ENCODE data around the gene ASB2.

Gene ASB2

DNA sequence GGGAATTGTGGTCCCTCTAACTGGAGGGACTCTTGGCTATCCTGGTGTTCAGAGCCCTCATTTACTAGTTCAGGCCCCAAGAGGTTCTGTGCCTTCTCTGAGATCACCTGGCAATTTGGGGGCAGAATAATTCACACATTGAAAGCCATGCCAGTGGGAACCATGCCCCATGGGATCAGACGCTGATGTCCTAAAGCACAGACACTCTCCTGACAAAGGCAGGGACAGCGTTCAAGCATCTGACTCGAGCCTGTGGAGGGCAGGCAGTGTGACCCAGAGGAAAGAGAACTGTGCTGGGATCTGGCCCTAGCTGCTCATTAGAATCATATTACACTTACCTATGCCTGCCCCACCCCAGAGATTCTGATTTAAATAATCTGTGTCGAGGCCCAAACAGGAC, 2.4 kb upstream of the ASB2 start:
- DNase-seq (ENCODE audit: low read depth): no peak

- DNase-seq (ENCODE audit: low read depth): no peak
These were observed 1.6 kb upstream of the ASB2 start for GRCh38 chr14:93977790-93978581.

GRCh38 chr14:93977171-93977570, 801 bp upstream of the ASB2 start:
- no peak for DNase-seq (ENCODE audit: low read depth)

DNA sequence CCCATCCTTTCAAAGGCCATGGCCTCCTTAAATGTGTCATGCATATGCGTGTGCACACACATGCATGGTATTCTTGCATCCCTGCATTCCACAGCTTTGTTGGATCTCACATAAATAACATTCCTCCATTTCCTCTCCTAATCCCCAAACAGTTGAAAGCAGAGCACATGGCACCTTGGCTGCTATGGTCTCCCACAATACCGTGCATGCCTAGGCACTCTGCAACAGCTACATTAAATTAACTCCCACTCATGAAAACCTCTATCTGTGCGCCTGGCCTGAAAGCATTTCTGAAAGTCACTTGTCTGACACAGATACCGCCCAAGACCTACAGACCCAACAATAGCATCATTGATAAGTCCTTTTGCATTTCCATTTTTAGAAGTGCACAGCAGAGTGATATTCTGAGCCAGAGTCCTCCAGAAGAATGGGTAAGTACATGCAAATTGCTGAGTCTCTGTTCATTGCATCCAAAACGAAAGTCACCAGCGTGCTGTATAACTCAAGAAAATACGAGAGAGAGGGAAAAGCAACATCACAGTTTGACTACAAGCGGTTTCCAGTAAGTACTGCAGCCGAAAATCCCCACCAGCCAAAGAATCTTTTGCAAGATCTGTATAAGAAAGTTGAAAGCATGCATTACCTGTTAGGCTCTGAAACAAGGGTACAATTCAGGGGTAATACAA, 436 bp downstream of the ASB2 start:
- no peak for DNase-seq (ENCODE audit: low read depth)

GRCh38 chr14:93974833-93975232, 1.5 kb downstream of the ASB2 start:
- no peak for DNase-seq (ENCODE audit: low read depth)

GRCh38 chr14:93974299-93974698, 2.1 kb downstream of the ASB2 start:
- DNase-seq (ENCODE audit: low read depth): no peak

- DNase-seq (ENCODE audit: low read depth): no peak
These were observed 2.8 kb downstream of the ASB2 start for GRCh38 chr14:93973607-93974006.

DNA sequence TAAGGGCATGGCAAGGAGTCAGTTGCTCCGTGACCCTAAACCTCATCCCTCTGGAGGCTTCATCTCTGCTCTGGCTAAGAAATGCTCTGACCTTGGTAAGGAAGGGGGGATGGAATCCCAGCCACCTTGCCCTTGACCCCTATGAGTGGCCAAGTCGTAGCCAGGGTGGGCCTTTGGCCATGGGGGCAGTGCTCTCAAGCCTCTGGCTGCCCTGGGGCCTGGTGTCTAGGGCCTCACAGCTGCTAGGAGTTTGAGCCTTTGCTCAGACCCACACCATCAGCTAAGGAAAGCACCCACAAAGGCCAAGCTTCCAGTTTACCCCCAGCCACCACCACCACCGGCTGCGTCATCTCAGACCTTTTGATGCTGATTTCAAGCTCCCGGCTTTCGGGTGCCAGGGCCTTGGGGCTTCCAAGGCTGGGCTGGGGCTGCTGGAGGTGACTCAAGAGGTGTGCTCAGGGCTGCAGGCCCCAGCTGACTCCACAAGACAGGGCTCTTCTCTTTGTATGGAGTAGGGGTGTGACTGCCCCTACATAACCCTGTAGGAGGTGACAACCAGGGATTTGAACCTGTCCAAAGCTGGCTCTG, 3.7 kb downstream of the ASB2 start:
- no peak for DNase-seq (ENCODE audit: low read depth)

- no peak for DNase-seq (ENCODE audit: low read depth)
These were observed 4.7 kb downstream of the ASB2 start for GRCh38 chr14:93971635-93972027.

GRCh38 chr14:93970965-93971634, 5.3 kb downstream of the ASB2 start:
- no peak for DNase-seq (ENCODE audit: low read depth)

DNA sequence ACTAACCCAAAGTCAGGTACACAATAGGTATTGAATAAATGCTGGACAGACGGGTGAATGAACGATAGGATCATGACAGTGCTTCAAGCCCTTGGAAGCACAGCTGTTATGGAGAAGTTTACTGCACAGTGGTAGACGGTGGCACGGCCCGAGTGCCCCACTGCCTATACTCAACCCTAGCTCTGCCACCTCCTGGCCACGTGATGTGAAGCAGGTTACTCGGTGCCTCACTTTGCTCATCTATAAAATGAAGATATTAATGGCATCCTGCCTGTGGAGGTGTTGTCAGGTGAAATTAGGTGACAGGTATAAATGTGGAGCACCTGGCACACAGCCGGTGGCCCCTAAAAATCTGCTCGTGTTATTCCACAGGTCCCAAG, 5.8 kb downstream of the ASB2 start:
- no peak for DNase-seq (ENCODE audit: low read depth)

DNA sequence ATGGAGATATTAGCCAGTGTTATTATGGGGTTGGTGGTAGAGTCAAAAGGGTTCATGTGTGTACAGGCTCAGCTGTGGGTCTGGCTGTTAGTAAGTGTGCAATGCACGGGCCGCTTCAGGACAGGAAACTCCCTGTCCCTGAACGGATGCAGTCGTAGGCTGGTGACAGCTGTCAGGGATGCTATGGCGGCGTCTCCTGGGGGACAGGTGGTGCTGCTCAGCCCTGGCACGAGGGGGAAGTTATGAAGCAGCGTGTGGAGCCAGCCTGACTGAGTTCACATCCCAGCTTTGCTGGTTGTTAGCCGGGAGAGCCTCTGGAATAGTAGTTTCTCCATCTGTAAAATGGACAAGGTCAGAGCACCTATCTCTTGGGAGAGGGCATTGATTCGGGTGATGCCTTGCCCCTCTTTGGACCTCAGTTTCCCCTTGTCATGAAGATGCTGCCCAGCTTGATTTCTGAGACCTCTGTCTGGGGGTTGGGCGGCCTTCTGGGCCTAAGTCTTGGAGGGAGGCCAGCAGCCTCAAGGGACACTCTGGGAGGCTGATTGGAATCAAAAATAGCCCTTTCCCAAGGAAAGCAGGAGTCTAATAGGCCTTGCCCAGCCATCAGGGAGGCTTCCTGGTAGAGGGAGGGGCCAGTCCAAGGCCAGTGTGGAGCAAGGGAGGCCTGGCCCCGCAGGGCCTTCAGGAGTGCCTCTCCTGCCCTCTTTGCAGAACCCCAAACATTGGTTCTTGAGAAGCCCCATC, 7.1 kb downstream of the ASB2 start:
- DNase-seq (ENCODE audit: low read depth): no peak

- no peak for DNase-seq (ENCODE audit: low read depth)
These were observed 8.6 kb downstream of the ASB2 start for GRCh38 chr14:93967637-93968250.

DNA sequence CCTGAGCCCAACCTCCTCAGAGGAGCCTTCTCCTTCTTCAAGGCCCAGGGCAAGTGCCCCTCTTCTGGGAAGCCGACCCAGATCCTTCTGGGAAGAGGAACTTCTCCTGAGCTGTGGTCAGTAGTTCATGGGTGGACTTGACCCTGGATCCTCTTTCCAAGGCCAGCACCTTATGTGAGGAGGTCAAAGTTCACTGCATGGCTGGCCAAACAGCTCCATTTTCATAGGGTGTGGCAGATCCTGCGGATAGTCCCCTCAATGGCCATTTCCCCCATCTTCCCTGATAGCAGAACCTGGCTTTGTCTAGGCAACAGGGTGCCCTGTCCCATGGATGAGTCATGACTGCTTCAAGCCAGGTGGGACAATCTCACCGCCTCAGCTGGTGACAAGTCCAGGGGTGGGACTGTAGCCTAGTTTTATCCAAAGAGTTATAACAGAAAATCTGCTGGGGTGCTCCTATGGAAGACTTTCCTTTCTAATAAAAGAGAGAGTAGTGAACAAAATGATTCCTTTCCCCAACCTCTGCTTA, 10.4 kb downstream of the ASB2 start:
- DNase-seq (ENCODE audit: low read depth): no peak

- peak; percentile 88 for DNase-seq (ENCODE audit: low read depth)
These were observed 11.0 kb downstream of the ASB2 start for GRCh38 chr14:93965287-93965821.

DNA sequence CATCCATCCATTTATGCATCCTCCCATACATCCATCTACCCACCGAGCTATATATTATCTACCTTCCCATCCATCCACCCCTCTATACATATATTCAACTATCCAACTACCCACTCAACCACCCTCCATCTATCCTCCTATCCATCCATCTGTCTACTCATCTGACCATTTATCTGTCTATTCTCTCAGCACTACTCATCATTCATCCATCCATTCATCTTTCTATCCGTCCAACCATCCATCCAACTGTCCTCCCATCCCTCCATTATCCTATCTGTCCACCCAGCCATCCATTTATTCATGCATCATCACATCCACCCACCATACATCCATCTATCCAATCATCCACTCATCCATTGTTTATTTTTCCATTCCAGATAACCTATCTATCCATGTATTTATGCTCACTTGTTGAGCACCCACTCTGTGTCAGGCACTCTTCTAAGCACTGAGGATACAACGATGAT, 11.5 kb downstream of the ASB2 start:
- DNase-seq (ENCODE audit: low read depth): no peak

- DNase-seq (ENCODE audit: low read depth): no peak
These were observed 12.1 kb downstream of the ASB2 start for GRCh38 chr14:93964281-93964680.

DNA sequence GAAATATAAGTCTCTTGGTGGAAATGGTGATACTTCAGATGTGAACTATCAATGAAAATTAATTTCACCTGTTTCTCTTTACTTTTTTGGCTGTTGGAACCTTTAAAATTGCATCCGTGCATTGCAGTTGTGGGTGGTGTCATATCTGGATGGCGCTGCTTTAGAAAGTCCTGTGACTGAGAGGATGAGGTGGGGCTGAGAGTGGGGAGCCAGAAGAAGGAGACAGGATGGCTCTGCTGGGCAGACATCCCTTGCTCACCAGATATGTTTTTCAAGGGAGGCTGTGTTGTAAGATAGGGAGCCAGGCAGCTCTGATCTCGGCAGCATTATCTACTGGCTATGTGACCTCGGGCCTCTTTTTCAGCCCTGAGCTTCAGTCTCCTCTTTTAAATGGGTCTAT, 12.7 kb downstream of the ASB2 start:
- DNase-seq (ENCODE audit: low read depth): no peak

GRCh38 chr14:93962701-93963601, 13.4 kb downstream of the ASB2 start:
- DNase-seq (ENCODE audit: low read depth): no peak

GRCh38 chr14:93961620-93962019, 14.8 kb downstream of the ASB2 start:
- no peak for DNase-seq (ENCODE audit: low read depth)

Measured in GM04504 (cell line).